HepG2 (cell line): ENCODE data around the gene BDKRB1. TPM values are rescaled to one million over a fixed set of nuclear protein-coding genes. Genes with fewer than 3 reads are reported as not detected.

Source experiments
- ATAC-seq: fragments of 200-7000 bp; cut with Tn5 transposase; 3 replicates; pipeline ENCODE4 v1.9.1; 2020; ENCODE audit warnings: mild to moderate bottlenecking, moderate library complexity
- BruUV-seq: library from RNA; stranded (reverse); fragments of 400-500 nt; replicated peaks from 2 replicates; lab custom pipeline; 2021; lab: Mats Ljungman, UMichigan
- CTCF ChIA-PET: fragments of 300-600 bp; formaldehyde crosslinking; extraction: SDS; loops from one replicate; lab custom pipeline; 2021; ENCODE audit warnings: low total read pairs, inconsistent platforms, low intra/inter-chr PET ratio; lab: Yijun Ruan, JAX
- POLR2A ChIA-PET: fragments of 350-600 bp; sonication (Branson Sonifier 250); formaldehyde crosslinking; loops from one replicate; lab custom pipeline; 2020; ENCODE audit warnings: antibody characterized with exemption, inconsistent platforms; lab: Yijun Ruan, JAX
- DNase-seq: peaks from one replicate; pipeline ENCODE4 v3.0.0-alpha.2; 2015; ENCODE audit warnings: low spot score
- FAIRE-seq: peaks from 3 replicates; lab custom pipeline; 2011; peaks lifted over from hg19 to GRCh38; lab: Jason Lieb, UNC
- H2AFZ ChIP-seq: one replicate; pipeline ENCODE4 v1.6.1; 2011; ENCODE audit warnings: low read length, inconsistent platforms
- H3K27ac ChIP-seq: fragments of 300-600 bp; 3 replicates; pipeline ENCODE4 v1.8.0; 2011; ENCODE audit warnings: mixed run types, mild to moderate bottlenecking, mixed read lengths, low read length, inconsistent platforms; ENCODE audit not compliant: insufficient read depth; ENCODE audit errors: extremely low read length
- H3K27me3 ChIP-seq, 2 experiments: fragments of 200-600 bp in 1 of 2; 2 replicates in 1 of 2; 3 replicates in 1 of 2; pipeline versions ENCODE4 v1.6.0 to v1.8.0; 2011; ENCODE audit warnings: low read length in 2 of 2, mild to moderate bottlenecking in 2 of 2, moderate library complexity in 2 of 2, inconsistent platforms in 1 of 2; ENCODE audit not compliant: insufficient read depth in 2 of 2, control insufficient read depth in 1 of 2
- H3K36me3 ChIP-seq, 2 experiments: fragments of 200-600 bp in 1 of 2; replicated peaks in 1 of 2; 2 replicates in 1 of 2; 3 replicates in 1 of 2; pipeline versions ENCODE4 v1.5.1 to v1.8.0; 2011; ENCODE audit warnings: low read length in 2 of 2, inconsistent platforms in 1 of 2; ENCODE audit not compliant: insufficient read depth in 2 of 2, control insufficient read depth in 1 of 2
- H3K4me1 ChIP-seq: 2 replicates; pipeline ENCODE4 v1.5.1; 2012; ENCODE audit warnings: low read length, inconsistent platforms; ENCODE audit not compliant: insufficient read depth
- H3K4me2 ChIP-seq: 2 replicates; pipeline ENCODE4 v1.6.0; 2011; ENCODE audit warnings: low read depth, low read length, inconsistent platforms
- H3K4me3 ChIP-seq, 3 experiments: fragments of 200-600 bp in 1 of 3; sonication (generic), shearing (Covaris generic) in 1 of 3; replicated peaks in 1 of 3; 2 replicates each; pipeline ENCODE4 v1.5.1; 2011 to 2016; ENCODE audit warnings: low read length in 3 of 3, inconsistent platforms in 2 of 3, low read depth in 2 of 3, mild to moderate bottlenecking in 2 of 3, control low read depth in 1 of 3, mixed read lengths in 1 of 3; ENCODE audit not compliant: insufficient read depth in 1 of 3
- H3K79me2 ChIP-seq: one replicate; pipeline ENCODE4 v1.6.1; 2011; ENCODE audit warnings: low read length, inconsistent platforms; ENCODE audit not compliant: insufficient read depth
- H3K9ac ChIP-seq: 2 replicates; pipeline ENCODE4 v1.6.0; 2011; ENCODE audit warnings: mild to moderate bottlenecking, low read depth, low read length, inconsistent platforms; ENCODE audit not compliant: insufficient read depth
- H3K9me3 ChIP-seq: 2 replicates; pipeline ENCODE4 v1.5.1; 2012; ENCODE audit warnings: mild to moderate bottlenecking, low read length
- H4K20me1 ChIP-seq: 2 replicates; pipeline ENCODE4 v1.6.0; 2011; ENCODE audit warnings: inconsistent platforms, mild to moderate bottlenecking, low read length, moderate library complexity; ENCODE audit not compliant: insufficient read depth
- EED ChIP-seq: sonication (generic); formaldehyde crosslinking; IDR thresholded peaks from 2 replicates; pipeline ENCODE4 v1.5.0; 2020; ENCODE audit warnings: mild to moderate bottlenecking, missing genetic modification reagents
- FOXP1 ChIP-seq, 2 experiments: fragments of 450-650 bp in 1 of 2; IDR thresholded peaks; 2 replicates each; pipeline ENCODE4 v1.6.1; 2017 to 2018; ENCODE audit warnings: antibody characterized with exemption in 1 of 2
- HNF1A ChIP-seq, 2 experiments: sonication (generic) in 1 of 2; formaldehyde crosslinking in 1 of 2; IDR thresholded peaks; 2 replicates each; pipeline versions ENCODE4 v1.4.0 to v1.6.1; 2016 to 2020; ENCODE audit warnings: borderline replicate concordance in 1 of 2, low read depth in 1 of 2, mild to moderate bottlenecking in 1 of 2, missing genetic modification reagents in 1 of 2
- JARID2 ChIP-seq: sonication (generic); formaldehyde crosslinking; IDR thresholded peaks from 2 replicates; pipeline ENCODE4 v1.8.1; 2023; ENCODE audit warnings: missing genetic modification reagents, inconsistent platforms; ENCODE audit not compliant: insufficient replicate concordance
- KAT2B ChIP-seq: fragments of 150-350 bp; IDR thresholded peaks from 2 replicates; pipeline ENCODE4 v1.6.1; 2014; ENCODE audit warnings: low read depth, low read length, borderline replicate concordance
- MIXL1 ChIP-seq: IDR thresholded peaks from 2 replicates; pipeline ENCODE4 v1.6.1; 2016
- NR2F1 ChIP-seq, 2 experiments: fragments of 450-650 bp in 1 of 2; formaldehyde crosslinking in 1 of 2; IDR thresholded peaks; 2 replicates each; pipeline versions ENCODE4 v1.5.0 to v1.6.1; 2016 to 2020; ENCODE audit warnings: mild to moderate bottlenecking in 1 of 2, missing compliant biosample characterization in 1 of 2, missing genetic modification reagents in 1 of 2, moderate library complexity in 1 of 2
- PAXIP1 ChIP-seq: sonication (generic); formaldehyde crosslinking; conservative IDR thresholded peaks from 2 replicates; pipeline ENCODE4 v1.4.0; 2020; ENCODE audit warnings: mild to moderate bottlenecking, missing genetic modification reagents, moderate library complexity
- PLRG1 ChIP-seq: fragments of 450-650 bp; conservative IDR thresholded peaks from 2 replicates; pipeline ENCODE4 v1.6.1; 2016
- SMAD9 ChIP-seq: sonication (generic); formaldehyde crosslinking; IDR thresholded peaks from 2 replicates; pipeline ENCODE4 v1.5.1; 2020; ENCODE audit warnings: mild to moderate bottlenecking, missing genetic modification reagents
- SOX13 ChIP-seq, 3 experiments: fragments of 450-650 bp in 1 of 3; sonication (generic) in 1 of 3; formaldehyde crosslinking in 1 of 3; IDR thresholded peaks in 2 of 3; conservative IDR thresholded peaks in 1 of 3; 2 replicates each; pipeline versions ENCODE4 v1.5.0 to v1.6.1; 2016 to 2020; ENCODE audit warnings: antibody characterized with exemption in 1 of 3, mild to moderate bottlenecking in 1 of 3, missing compliant biosample characterization in 1 of 3, missing genetic modification reagents in 1 of 3, moderate library complexity in 1 of 3
- TEAD3 ChIP-seq: optimal IDR thresholded peaks from 2 replicates; pipeline ENCODE3; 2016; ENCODE audit warnings: borderline replicate concordance
- ZBTB38 ChIP-seq: sonication (generic); formaldehyde crosslinking; IDR thresholded peaks from 2 replicates; pipeline ENCODE4 v1.5.1; 2020; ENCODE audit warnings: mild to moderate bottlenecking, missing genetic modification reagents
- ZNF652 ChIP-seq: IDR thresholded peaks from 2 replicates; pipeline ENCODE4 v1.6.1; 2016; ENCODE audit warnings: low read depth, borderline replicate concordance
- WGBS: methylation state at CpG from one replicate; pipeline ENCODE4 v1.1.6; 2017; ENCODE audit warnings: low lambda C conversion rate; 5-methylcytosine and 5-hydroxymethylcytosine counted together
- in situ Hi-C: cut with HindIII; loops from 2 replicates; pipeline ENCODE4 v1.10.0; 2017; ENCODE audit warnings: low pct_unique_long_range_greater_than_20kb; ENCODE audit not compliant: extremely low pct_ligation_motif_present
- intact Hi-C: fragments of 100-400 bp; cut with micrococcal nuclease; formaldehyde crosslinking; loops from one replicate; pipeline ENCODE4 v1.10.0; 2022; ENCODE audit not compliant: unreplicated experiment
- polyA plus RNA-seq, 8 experiments: library from polyadenylated mRNA; depleted of rRNA in 3 of 8; stranded (reverse) in 7 of 8; unstranded in 1 of 8; fragments of >200 nt; fragmentation: Illumina TruSeq in 4 of 8; extraction: Trizol in 4 of 8; gene quantifications; 2 replicates each; pipeline versions ENCODE4 v1.2.1 to v1.2.3, GENCODE V29; 2011 to 2016; ENCODE audit warnings: low read depth in 4 of 8, missing spikeins in 1 of 8, mixed read lengths in 1 of 8; ENCODE audit not compliant: insufficient read depth in 1 of 8
- total RNA-seq, 5 experiments: library from RNA; depleted of rRNA; stranded (reverse); fragments of >200 nt; fragmentation: Illumina TruSeq; extraction: Trizol; gene quantifications; 2 replicates each; pipeline ENCODE4 v1.2.3, GENCODE V29; 2016; ENCODE audit warnings: low read depth in 1 of 5

The BDKRB1 gene
- total and polyA plus RNA-seq, 2 of the 13 experiments (the other 11 are each of a cell fraction or from before 2014, with no cell fraction given), result 0.05 TPM; not detected in 1

- no peak for TF ChIP-seq PLRG1
- no peak for TF ChIP-seq NR2F1 (CRISPR knock-in tag; IDR thresholded peaks at IDR 0.05)
- no peak for TF ChIP-seq ZBTB38 (CRISPR knock-in tag)
- no peak for TF ChIP-seq SOX13 (IDR thresholded peaks at IDR 0.05)
- no peak for TF ChIP-seq SOX13 (CRISPR knock-in tag; conservative IDR thresholded peaks at IDR 0.05 in 1 of 2, IDR thresholded peaks at IDR 0.05 in 1 of 2)
- no peak for TF ChIP-seq SMAD9 (CRISPR knock-in tag)
- TF ChIP-seq EED, result no peak
- no peak for TF ChIP-seq JARID2 (CRISPR knock-in tag)
- TF ChIP-seq, all 625 proteins: peak for 0
Observed at GRCh38 chr14:96284008-96284407, 28.0 kb downstream of the BDKRB1 start (continued).

GRCh38 chr14:96284430-96284829 is 28.4 kb downstream of the BDKRB1 start:
- H3K9me3 ChIP-seq, result no peaks in the 10 kb centered on the region
- no peaks in the 10 kb centered on the region for H3K27me3 ChIP-seq
- H4K20me1 ChIP-seq, result no peaks in the 10 kb centered on the region
- no peak; the same call in 2 of the 3 replicates for ATAC-seq
- no peak overlapping the region for H3K9ac ChIP-seq
- CTCF ChIA-PET, result no interaction called here
- H3K27ac ChIP-seq, result no peak overlapping the region
- H3K4me2 ChIP-seq, result no peak overlapping the region
- H3K4me3 ChIP-seq, result no peak overlapping the region
- peaks cover 11% of the 10 kb centered on the region for H3K4me1 ChIP-seq
- no peak for DNase-seq
- intact Hi-C loops, result no loop called here
- in situ Hi-C loops, result no loop called here
- no peak for FAIRE-seq
- peaks cover 2 to 12% of the 10 kb centered on the region in 2 experiments; a peak in 3 of 5 replicates for H3K36me3 ChIP-seq
- no peak overlapping the region for H2AFZ ChIP-seq
- 24% methylated on average over 1 of the region's 1 CpG for WGBS
- POLR2A ChIA-PET, result no interaction called here
- BruUV-seq, result no TSS peak
- H3K79me2 ChIP-seq, result no peaks in the 10 kb centered on the region
- TF ChIP-seq TEAD3 (CRISPR knock-in tag) (no peak), PAXIP1 (CRISPR knock-in tag) (peak; percentile 62), HNF1A (IDR thresholded peaks at IDR 0.05; ENCODE audit: low read depth) (peak; percentile 68), HNF1A (CRISPR knock-in tag; IDR thresholded peaks at IDR 0.05; ENCODE audit: borderline replicate concordance) (no peak), ZNF652 (CRISPR knock-in tag) (peak; percentile 35; the same call in 1 of the 2 replicates), KAT2B (0 out of 2 replicates have a peak, but pooled peaks have one; percentile 10), FOXP1 (IDR thresholded peaks at IDR 0.05) (no peak), FOXP1 (CRISPR knock-in tag; IDR thresholded peaks at IDR 0.05) (peak; percentile 12; the same call in 1 of the 2 replicates), MIXL1 (CRISPR knock-in tag) (0 out of 2 replicates have a peak, but pooled peaks have one; percentile 26)
